WTC11 (cell line): ENCODE data around the gene TNFSF15. TPM values are rescaled to one million over a fixed set of nuclear protein-coding genes. Genes with fewer than 3 reads are reported as not detected.
A peak's percentile ranks its signal among the peaks of the same experiment; 100 is the strongest.

Experiments
- ATAC-seq: fragments of 200-7000 bp; cut with Tn5 transposase; 2 replicates; pipeline ENCODE4 v1.10.0; 2021; ENCODE audit warnings: mild to moderate bottlenecking, moderate library complexity
- CTCF ChIA-PET: fragments of 300-600 bp; sonication (Branson Sonifier 250); formaldehyde crosslinking; loops from one replicate; lab custom pipeline; 2021; ENCODE audit warnings: antibody characterized with exemption; lab: Charles Lee
- POLR2A ChIA-PET: fragments of 350-600 bp; sonication (Branson Sonifier 250); formaldehyde crosslinking; loops from one replicate; lab custom pipeline; 2021; ENCODE audit warnings: antibody characterized with exemption; lab: Charles Lee
- DNase-seq: peaks from one replicate; pipeline ENCODE4 v3.0.0; 2021; ENCODE audit warnings: low spot score
- H3K27ac Mint-ChIP-seq: 2 replicates; pipeline ENCODE4 v1.8.0; 2021; ENCODE audit warnings: mixed read lengths
- H3K27me3 Mint-ChIP-seq: 2 replicates; pipeline ENCODE4 v1.8.0; 2021; ENCODE audit warnings: low read depth, mild to moderate bottlenecking, moderate library complexity, mixed read lengths
- H3K36me3 Mint-ChIP-seq: 2 replicates; pipeline ENCODE4 v1.8.0; 2021; ENCODE audit warnings: mixed read lengths
- H3K4me1 Mint-ChIP-seq: 2 replicates; pipeline ENCODE4 v1.8.0; 2022; ENCODE audit warnings: mixed read lengths
- H3K4me3 Mint-ChIP-seq: 2 replicates; pipeline ENCODE4 v1.8.0; 2021; ENCODE audit warnings: mild to moderate bottlenecking, moderate library complexity, mixed read lengths
- H3K9me3 Mint-ChIP-seq: 2 replicates; pipeline ENCODE4 v1.8.0; 2021; ENCODE audit warnings: mixed read lengths
- CBFB ChIP-seq: sonication (generic); formaldehyde crosslinking; IDR thresholded peaks from 2 replicates; pipeline ENCODE4 v1.8.1; 2022; ENCODE audit warnings: mild to moderate bottlenecking, low read depth, missing genetic modification reagents
- CREB1 ChIP-seq: sonication (generic); formaldehyde crosslinking; IDR thresholded peaks from 2 replicates; pipeline ENCODE4 v1.8.0; 2023; ENCODE audit warnings: mild to moderate bottlenecking, missing genetic modification reagents
- E2F1 ChIP-seq: sonication (generic); formaldehyde crosslinking; IDR thresholded peaks from 2 replicates; pipeline ENCODE4 v1.8.0; 2022; ENCODE audit warnings: mild to moderate bottlenecking, missing genetic modification reagents
- EMX1 ChIP-seq: fragments of 250-450 bp; sonication (Bioruptor Pico); IDR thresholded peaks from 2 replicates; pipeline ENCODE4 v1.8.0; 2021; ENCODE audit warnings: mild to moderate bottlenecking
- ESRRA ChIP-seq: sonication (generic); formaldehyde crosslinking; IDR thresholded peaks from 2 replicates; pipeline ENCODE4 v1.8.1; 2022; ENCODE audit warnings: mild to moderate bottlenecking, missing genetic modification reagents, borderline replicate concordance
- ETV6 ChIP-seq: sonication (generic); formaldehyde crosslinking; IDR thresholded peaks from 2 replicates; pipeline ENCODE4 v1.8.1; 2022; ENCODE audit warnings: mild to moderate bottlenecking, missing genetic modification reagents
- FOXJ3 ChIP-seq: sonication (generic); formaldehyde crosslinking; IDR thresholded peaks from 2 replicates; pipeline ENCODE4 v1.9.0; 2021; ENCODE audit warnings: missing genetic modification reagents, mild to moderate bottlenecking, borderline replicate concordance
- FOXP1 ChIP-seq: sonication (generic); formaldehyde crosslinking; IDR thresholded peaks from 2 replicates; pipeline ENCODE4 v1.8.0; 2022; ENCODE audit warnings: missing genetic modification reagents, mild to moderate bottlenecking, moderate library complexity, borderline replicate concordance
- IRF1 ChIP-seq: sonication (generic); formaldehyde crosslinking; IDR thresholded peaks from 2 replicates; pipeline ENCODE4 v1.8.0; 2023; ENCODE audit warnings: missing genetic modification reagents
- JUN ChIP-seq: sonication (generic); formaldehyde crosslinking; IDR thresholded peaks from 2 replicates; pipeline ENCODE4 v1.8.0; 2023; ENCODE audit warnings: mild to moderate bottlenecking, missing genetic modification reagents
- MAX ChIP-seq: sonication (generic); formaldehyde crosslinking; IDR thresholded peaks from 2 replicates; pipeline ENCODE4 v1.8.0; 2022; ENCODE audit warnings: mild to moderate bottlenecking, missing genetic modification reagents
- NFATC4 ChIP-seq: fragments of 250-450 bp; sonication (Bioruptor Pico); IDR thresholded peaks from 2 replicates; pipeline ENCODE4 v1.9.0; 2021; ENCODE audit warnings: mild to moderate bottlenecking
- NR1H2 ChIP-seq: sonication (generic); formaldehyde crosslinking; IDR thresholded peaks from 2 replicates; pipeline ENCODE4 v1.9.0; 2021; ENCODE audit warnings: mild to moderate bottlenecking, moderate library complexity, missing genetic modification reagents
- NR2C2 ChIP-seq: sonication (generic); formaldehyde crosslinking; IDR thresholded peaks from 2 replicates; pipeline ENCODE4 v1.8.0; 2022; ENCODE audit warnings: mild to moderate bottlenecking, missing genetic modification reagents
- NR3C1 ChIP-seq: sonication (generic); formaldehyde crosslinking; conservative IDR thresholded peaks from 2 replicates; pipeline ENCODE4 v1.8.1; 2023; ENCODE audit warnings: low read depth, mild to moderate bottlenecking, missing genetic modification reagents
- OVOL2 ChIP-seq: fragments of 250-450 bp; sonication (Bioruptor Pico); IDR thresholded peaks from 2 replicates; pipeline ENCODE4 v1.9.0; 2021; ENCODE audit warnings: mild to moderate bottlenecking, borderline replicate concordance
- PRRX2 ChIP-seq: fragments of 250-450 bp; sonication (Bioruptor Pico); IDR thresholded peaks from 2 replicates; pipeline ENCODE4 v1.8.0; 2021; ENCODE audit warnings: mild to moderate bottlenecking
- SMAD3 ChIP-seq: sonication (generic); formaldehyde crosslinking; IDR thresholded peaks from 2 replicates; pipeline ENCODE4 v1.8.0; 2022; ENCODE audit warnings: missing genetic modification reagents, mild to moderate bottlenecking, borderline replicate concordance
- SP1 ChIP-seq: sonication (generic); formaldehyde crosslinking; conservative IDR thresholded peaks from 2 replicates; pipeline ENCODE4 v1.8.1; 2022; ENCODE audit warnings: missing genetic modification reagents
- TCF7 ChIP-seq: sonication (generic); formaldehyde crosslinking; IDR thresholded peaks from 2 replicates; pipeline ENCODE4 v1.8.0; 2022; ENCODE audit warnings: mild to moderate bottlenecking, low read depth, missing genetic modification reagents, moderate library complexity
- USF1 ChIP-seq: sonication (generic); formaldehyde crosslinking; IDR thresholded peaks from 2 replicates; pipeline ENCODE4 v1.8.0; 2022; ENCODE audit warnings: mild to moderate bottlenecking, missing genetic modification reagents
- ZBTB21 ChIP-seq: sonication (generic); formaldehyde crosslinking; IDR thresholded peaks from 2 replicates; pipeline ENCODE4 v1.8.1; 2023; ENCODE audit warnings: mild to moderate bottlenecking, missing genetic modification reagents, borderline replicate concordance
- ZMAT4 ChIP-seq: fragments of 250-450 bp; sonication (Bioruptor Pico); IDR thresholded peaks from 2 replicates; pipeline ENCODE4 v1.9.0; 2021; ENCODE audit warnings: mild to moderate bottlenecking
- ZNF219 ChIP-seq: sonication (generic); formaldehyde crosslinking; IDR thresholded peaks from 2 replicates; pipeline ENCODE4 v1.8.0; 2023; ENCODE audit warnings: missing genetic modification reagents, mild to moderate bottlenecking, borderline replicate concordance
- ZNF416 ChIP-seq: fragments of 250-450 bp; sonication (Bioruptor Pico); IDR thresholded peaks from 2 replicates; pipeline ENCODE4 v1.9.0; 2021; ENCODE audit warnings: mild to moderate bottlenecking, inconsistent platforms
- ZSCAN18 ChIP-seq: fragments of 250-450 bp; sonication (Bioruptor Pico); IDR thresholded peaks from 2 replicates; pipeline ENCODE4 v2.1.2; 2022; ENCODE audit warnings: mild to moderate bottlenecking, moderate library complexity
- total RNA-seq: library from RNA; stranded (reverse); gene quantifications from 3 replicates; pipeline ENCODE4 v1.2.3, GENCODE V29; 2021

TNFSF15 gene
- total RNA-seq, 1 experiment from 2014 or later: 0.11 TPM

- TF ChIP-seq ZNF219 (CRISPR knock-in tag): no peak
- no peak for TF ChIP-seq FOXJ3 (CRISPR knock-in tag)
- TF ChIP-seq USF1 (CRISPR knock-in tag): no peak
- TF ChIP-seq ETV6 (CRISPR knock-in tag): no peak
- no peak for TF ChIP-seq TCF7 (CRISPR knock-in tag)
- TF ChIP-seq ZSCAN18 (CRISPR knock-in tag): no peak
- TF ChIP-seq, all 79 proteins: peak for 0
Observed at GRCh38 chr9:114759512-114760341, 46.1 kb downstream of the TNFSF15 start (continued).

- POLR2A ChIA-PET: no interaction called here
- peaks cover 3% of the 10 kb centered on the region for H3K36me3 Mint-ChIP-seq
- TF ChIP-seq ZNF219 (CRISPR knock-in tag) (no peak), FOXJ3 (CRISPR knock-in tag) (no peak), MAX (CRISPR knock-in tag) (no peak), EMX1 (CRISPR knock-in tag) (no peak), CREB1 (CRISPR knock-in tag) (no peak)
- CTCF ChIA-PET: interaction anchor here (1.1 kb wide), 1 partner anchor 149 kb away, joined by 3 read pairs; no protein-coding TSS in a partner anchor
- H3K4me3 Mint-ChIP-seq: no peak overlapping the region
- DNase-seq (no peak), ATAC-seq (peak; percentile 60)
- H3K4me1 Mint-ChIP-seq: peaks cover 11% of the 10 kb centered on the region
- peaks cover 24% of the 10 kb centered on the region for H3K27me3 Mint-ChIP-seq
- peaks cover 3% of the 10 kb centered on the region for H3K9me3 Mint-ChIP-seq
- H3K27ac Mint-ChIP-seq: no peak overlapping the region
Observed at GRCh38 chr9:114757984-114758383, 47.9 kb downstream of the TNFSF15 start.

GRCh38 chr9:114757395-114757794 lies 48.4 kb downstream of the TNFSF15 start:
- Mint-ChIP-seq H3K27ac (no peak overlapping the region), H3K4me1 (peaks cover 11% of the 10 kb centered on the region), H3K9me3 (no peaks in the 10 kb centered on the region), H3K27me3 (peaks cover 20% of the 10 kb centered on the region), H3K36me3 (no peaks in the 10 kb centered on the region), H3K4me3 (no peak overlapping the region)
- ATAC-seq: no peak
- ChIA-PET POLR2A (interaction anchor here (0.6 kb wide), 1 partner anchor 271 kb away, joined by 8 read pairs; no protein-coding TSS in a partner anchor), CTCF (interaction anchor here (1.1 kb wide), 1 partner anchor 102 kb away, joined by 3 read pairs; no protein-coding TSS in a partner anchor)
- no peak for DNase-seq
- TF ChIP-seq JUN (CRISPR knock-in tag) (no peak), PRRX2 (CRISPR knock-in tag) (no peak), CBFB (CRISPR knock-in tag) (no peak), ZNF416 (CRISPR knock-in tag) (no peak), NFATC4 (no peak), FOXP1 (no peak), IRF1 (no peak), E2F1 (CRISPR knock-in tag) (no peak), NR2C2 (CRISPR knock-in tag) (no peak), ZMAT4 (CRISPR knock-in tag) (no peak), SMAD3 (CRISPR knock-in tag) (no peak), ZBTB21 (CRISPR knock-in tag) (no peak), NR3C1 (CRISPR knock-in tag) (no peak), ESRRA (no peak), USF1 (CRISPR knock-in tag) (no peak), ZNF219 (CRISPR knock-in tag) (no peak), OVOL2 (no peak), SP1 (CRISPR knock-in tag) (no peak), NR1H2 (CRISPR knock-in tag) (no peak)
